HG03378 (cell line): ENCODE results near the gene LRCH4.
"Not testable (repeated sequence)": the region's sequence is repeated elsewhere in the genome, so short reads cannot be mapped to it uniquely, and the experiment has no call there.

Source experiments
- ATAC-seq: cut with Tn5 transposase; IDR thresholded peaks from one replicate; pipeline ENCODE4 v1.9.1; 2021; ENCODE audit warnings: mild to moderate bottlenecking, moderate library complexity; ENCODE audit not compliant: unreplicated experiment

The LRCH4 gene

DNA sequence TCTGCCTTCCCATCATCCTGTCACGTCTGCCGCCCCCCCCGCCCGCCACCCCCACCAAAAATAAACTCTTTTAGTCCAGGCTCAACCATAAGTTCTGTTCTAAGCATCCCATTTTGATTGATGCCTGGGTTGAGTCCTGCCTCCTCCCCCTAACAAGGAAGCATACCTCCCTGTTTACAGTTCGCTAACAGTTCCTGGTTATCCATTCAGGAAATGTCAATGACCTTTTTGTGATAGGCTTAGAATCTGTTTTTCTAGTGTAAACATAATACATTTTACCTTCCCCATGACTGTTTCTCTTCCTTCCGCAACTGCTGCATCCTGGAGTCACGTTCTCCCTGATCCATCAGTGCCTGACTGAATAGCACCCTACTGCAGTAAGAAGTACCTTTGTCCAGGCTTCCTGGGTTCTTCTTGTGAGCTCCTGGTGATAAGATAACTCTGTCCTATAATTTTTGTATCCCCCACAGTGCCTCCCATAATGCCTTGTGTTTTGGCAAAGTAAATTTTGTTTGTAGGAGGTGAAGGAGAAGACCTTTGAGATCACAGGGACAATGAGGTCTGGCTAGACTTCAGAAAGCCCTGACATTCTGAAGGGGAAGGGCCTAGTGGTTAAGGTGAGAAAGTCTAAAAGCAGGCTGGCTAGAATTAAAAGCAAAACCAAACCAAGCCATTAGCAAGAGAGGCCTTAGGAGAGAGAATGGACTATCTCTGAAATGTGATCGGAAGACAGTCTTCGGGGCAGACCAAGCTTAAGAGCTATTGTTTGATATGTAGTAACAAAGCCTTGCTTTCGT, 39.6 kb downstream of the LRCH4 start:
- ATAC-seq: peak; percentile 40

DNA sequence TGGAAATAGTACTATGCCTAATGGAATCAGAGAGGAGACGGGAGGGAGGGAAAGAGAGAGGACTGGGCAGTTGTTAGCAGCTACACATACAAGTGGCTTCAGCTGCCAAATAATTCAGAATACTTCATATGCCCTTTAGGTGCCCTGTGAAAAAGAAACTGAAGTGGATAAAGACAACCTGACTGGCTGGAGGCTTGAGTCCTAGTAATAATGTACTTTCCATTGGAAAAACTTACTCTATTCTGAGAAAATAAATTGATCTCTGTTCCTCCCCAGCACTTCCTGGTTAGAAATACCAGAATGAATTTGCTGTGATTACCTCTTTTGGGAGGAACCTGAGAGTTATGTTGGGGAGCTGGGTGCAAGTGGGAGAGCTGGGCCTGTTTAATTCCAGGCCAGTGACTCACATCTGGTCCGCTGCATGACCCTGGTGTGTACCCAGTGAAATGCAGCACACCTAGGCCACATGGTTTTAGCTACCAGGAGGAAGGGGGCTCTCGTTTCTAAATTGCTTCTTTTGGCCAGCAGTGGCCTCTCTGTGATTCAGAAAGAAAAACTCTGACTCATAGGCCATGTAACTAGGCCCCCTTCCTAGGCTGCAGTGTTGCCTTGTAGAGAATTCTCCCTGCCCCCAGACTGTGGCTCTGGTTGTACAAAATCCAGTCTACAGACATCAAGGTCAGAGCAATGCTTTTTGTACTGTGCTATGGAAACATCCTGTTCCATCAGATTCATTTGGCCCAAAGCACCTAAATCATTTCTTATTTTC, 40.4 kb downstream of the LRCH4 start:
- ATAC-seq: peak; percentile 47

- no peak for ATAC-seq
Observed at GRCh38 chr7:100544967-100545359, 41.0 kb downstream of the LRCH4 start.

DNA sequence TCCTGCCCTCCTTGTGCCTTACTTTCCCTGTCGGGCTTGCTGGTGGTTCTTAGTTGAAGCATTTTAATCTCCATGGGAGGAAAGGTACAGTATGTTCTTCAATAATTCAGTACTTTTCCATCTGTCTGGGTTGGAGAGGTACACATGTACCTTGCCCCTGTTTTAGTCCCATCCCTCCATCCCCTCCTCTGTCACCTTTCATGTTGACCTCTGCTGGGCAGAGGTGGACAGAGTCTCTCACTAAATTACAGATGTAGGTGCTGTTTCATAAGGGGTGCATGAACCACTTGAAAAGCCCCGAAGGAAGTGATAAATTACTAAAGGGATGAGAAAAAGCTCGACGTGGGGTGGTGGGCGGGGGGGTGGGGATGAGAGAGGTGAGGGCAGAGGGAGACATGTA, 41.5 kb downstream of the LRCH4 start:
- no peak for ATAC-seq

- no peak for ATAC-seq
Observed at GRCh38 chr7:100543586-100543985, 42.3 kb downstream of the LRCH4 start.

DNA sequence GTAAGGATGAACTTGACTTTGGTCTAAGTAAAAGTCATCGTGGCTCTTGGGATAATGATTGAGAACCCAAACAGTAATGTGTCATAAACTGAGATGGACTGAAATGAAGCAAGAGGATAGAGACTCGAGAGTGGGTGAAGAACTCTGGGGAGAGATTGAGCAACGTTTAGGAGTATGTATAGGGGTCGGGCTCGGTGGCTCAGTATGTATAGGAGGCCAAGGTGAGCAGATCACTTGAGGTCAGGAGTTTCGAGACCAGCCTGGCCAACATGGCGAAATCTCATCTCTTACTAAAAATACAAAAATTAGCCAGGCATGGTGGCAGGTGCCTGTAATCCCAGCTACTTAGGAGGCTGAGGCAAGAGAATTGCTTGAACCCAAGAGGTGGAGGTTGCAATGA, 44.6 kb downstream of the LRCH4 start:
- ATAC-seq: not testable (repeated sequence)

DNA sequence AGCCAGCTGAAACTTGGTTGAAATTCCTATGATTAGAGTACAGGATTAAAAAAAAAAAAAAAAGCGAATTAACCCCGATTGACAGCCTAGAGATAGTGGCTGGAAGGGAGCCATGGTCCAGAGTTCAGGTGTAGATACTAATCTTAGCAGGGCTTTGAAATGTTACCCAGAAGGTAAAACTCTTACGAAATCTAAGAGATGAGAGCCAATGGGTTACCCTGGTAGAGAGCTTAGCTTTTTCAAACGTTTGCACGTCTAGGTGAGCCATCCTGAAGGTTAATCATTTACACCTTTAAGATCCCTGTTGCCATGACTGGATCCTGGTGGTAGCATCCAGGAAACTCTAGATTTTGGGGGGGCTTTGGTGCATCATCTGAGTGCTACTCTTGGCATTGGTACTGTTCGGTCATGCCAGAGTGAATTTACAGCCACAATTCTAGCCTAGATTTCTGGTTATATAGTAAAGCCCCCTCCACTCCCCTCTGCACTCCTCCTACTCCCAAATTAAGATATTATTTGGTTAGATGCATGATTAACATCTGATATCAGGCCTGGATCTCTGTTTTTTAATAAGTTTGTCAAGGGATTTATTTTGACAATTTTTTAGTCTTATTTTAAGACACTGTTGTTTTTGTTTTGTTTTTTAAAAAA, 45.7 kb downstream of the LRCH4 start:
- no peak for ATAC-seq

DNA sequence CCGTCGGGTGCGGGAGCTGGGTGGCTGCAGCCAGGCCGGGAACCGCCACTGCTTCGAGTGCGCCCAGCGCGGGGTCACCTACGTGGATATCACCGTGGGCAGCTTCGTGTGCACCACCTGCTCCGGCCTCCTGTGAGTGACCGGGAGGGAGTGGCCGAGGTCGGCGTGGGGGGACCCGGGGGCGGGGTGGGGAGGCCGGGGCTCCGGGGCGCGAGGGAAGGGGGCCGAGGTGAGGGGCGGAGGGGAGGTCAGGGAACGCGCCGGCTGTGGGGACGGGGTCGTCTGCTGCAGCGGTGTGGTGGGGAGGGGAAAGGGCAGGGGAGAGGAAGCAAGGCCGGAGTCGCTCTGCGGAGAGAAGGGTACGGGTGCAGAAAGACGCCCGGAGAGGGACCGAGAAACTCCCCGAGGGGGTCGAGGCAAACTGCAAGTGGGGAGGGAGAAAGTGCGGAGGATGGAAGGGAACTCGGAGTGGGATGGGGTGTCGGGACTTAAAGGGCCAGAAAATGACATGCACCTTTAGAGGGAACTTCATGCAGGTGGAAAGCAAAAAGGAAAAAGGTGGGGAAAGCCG, 46.4 kb downstream of the LRCH4 start:
- no peak for ATAC-seq

- ATAC-seq: peak; percentile 91
Observed at GRCh38 chr7:100538654-100539435, 47.1 kb downstream of the LRCH4 start, which contains the start of gene AGFG2. Gene AGFG2 (plus strand): TSS chr7:100539203. CDS start chr7:100539347, 144 bp downstream.

- no peak for ATAC-seq
Observed at GRCh38 chr7:100538348-100538653, 47.6 kb downstream of the LRCH4 start.

DNA sequence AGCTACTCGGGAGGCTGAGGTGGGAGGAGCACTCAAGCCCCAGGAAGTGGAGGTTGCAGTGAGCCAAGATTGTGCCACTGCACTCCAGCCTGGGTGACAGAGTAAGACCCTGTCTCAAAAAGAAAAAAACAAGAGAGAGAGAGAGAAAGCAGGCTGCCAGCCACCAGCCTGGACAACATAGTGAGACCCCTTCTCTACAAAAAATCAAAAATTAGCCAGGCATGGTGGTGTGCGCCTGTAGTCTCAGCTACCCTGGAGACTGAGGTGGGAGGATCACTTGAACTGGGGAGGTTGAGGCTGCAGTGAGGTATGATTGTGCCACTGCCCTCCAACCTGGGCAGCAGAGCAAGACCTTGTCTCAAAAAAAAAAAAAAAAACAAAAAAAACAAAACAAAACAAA, 49.2 kb downstream of the LRCH4 start:
- not testable (repeated sequence) for ATAC-seq

- ATAC-seq: not testable (repeated sequence)
Observed at GRCh38 chr7:100535982-100536381, 49.9 kb downstream of the LRCH4 start.

DNA sequence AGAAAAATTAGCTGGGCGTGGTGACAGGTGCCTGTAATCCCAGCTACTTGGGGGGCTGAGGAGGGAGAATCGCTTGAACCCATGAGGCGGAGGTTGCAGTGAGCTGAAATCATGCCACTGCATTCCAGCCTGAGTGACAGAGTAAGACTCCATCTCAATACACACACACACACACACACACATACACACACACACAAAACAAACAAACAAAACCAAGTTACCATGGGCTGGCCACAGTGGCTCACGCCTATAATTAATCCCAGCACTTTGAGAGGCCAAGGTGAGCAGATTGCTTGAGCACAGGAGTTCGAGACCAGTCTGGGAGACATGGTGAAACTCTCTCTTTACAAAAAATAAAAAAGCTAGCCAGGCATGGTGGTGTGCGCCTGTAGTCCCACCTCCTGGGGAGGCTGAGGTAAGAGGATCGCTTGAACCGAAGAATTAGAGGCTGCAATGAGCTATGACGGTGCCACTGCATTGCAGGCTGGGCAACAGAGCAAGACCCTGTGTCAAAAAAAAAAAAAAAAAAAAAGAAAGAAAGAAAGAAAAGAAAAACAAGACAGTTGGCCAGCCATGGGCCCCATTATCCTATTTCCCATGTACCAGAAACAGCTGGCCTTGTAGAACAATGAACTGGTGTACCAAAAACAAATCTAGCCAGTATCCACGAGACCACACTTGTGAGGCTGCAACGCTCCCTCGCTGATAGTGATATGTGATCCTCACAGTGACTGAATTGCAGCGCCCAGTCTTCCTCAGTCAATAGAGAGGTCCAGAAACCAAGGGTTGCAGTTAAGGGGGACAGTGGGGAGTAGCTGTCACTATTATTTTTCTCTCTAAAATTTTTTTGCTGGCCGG, 53.5 kb downstream of the LRCH4 start:
- ATAC-seq: no peak

GRCh38 chr7:100528108-100528866, 57.6 kb downstream of the LRCH4 start:
- ATAC-seq: not testable (repeated sequence)
